ENCODE measurements around the gene NRXN3. TPM values are rescaled to one million over a fixed set of nuclear protein-coding genes. Genes with fewer than 3 reads are reported as not detected.

NRXN3 gene
- total and polyA plus RNA-seq, 2 of the 13 experiments (the other 11 are each of a cell fraction or from before 2014, with no cell fraction given): 0.03 TPM; not detected in 1

GRCh38 chr14:79028281-79028680 is 858.1 kb downstream of the NRXN3 start:
- ATAC-seq (no peak), DNase-seq (ENCODE audit: low spot score) (no peak), FAIRE-seq (no peak)
- Histone ChIP-seq H2AFZ (ENCODE audit: low read length) (no peak overlapping the region), H3K4me1 (ENCODE audit: insufficient read depth, low read length) (no peaks in the 10 kb centered on the region), H3K4me3 (replicated peaks in 1 of 3; ENCODE audit: insufficient read depth in 1 of 3, low read depth in 2 of 3, low read length in 3 of 3) (no peak overlapping the region), H3K9ac (ENCODE audit: insufficient read depth, low read depth, low read length) (no peak overlapping the region), H3K4me2 (ENCODE audit: low read depth, low read length) (no peak overlapping the region), H3K36me3 (replicated peaks in 1 of 2; ENCODE audit: control insufficient read depth in 1 of 2, insufficient read depth in 2 of 2, low read length in 2 of 2) (no peaks in the 10 kb centered on the region), H3K27me3 (ENCODE audit: control insufficient read depth in 1 of 2, insufficient read depth in 2 of 2, low read length in 2 of 2) (no peaks in the 10 kb centered on the region), H4K20me1 (ENCODE audit: insufficient read depth, low read length) (no peaks in the 10 kb centered on the region), H3K79me2 (ENCODE audit: insufficient read depth, low read length) (no peaks in the 10 kb centered on the region), H3K27ac (ENCODE audit: extremely low read length, insufficient read depth, low read length) (no peak overlapping the region), H3K9me3 (ENCODE audit: low read length) (peaks cover 50% of the 10 kb centered on the region)
- BruUV-seq (replicated peaks): no TSS peak
- TF ChIP-seq ZNF605 (CRISPR knock-in tag; IDR thresholded peaks at IDR 0.05) (no peak), HOXD1 (CRISPR knock-in tag; IDR thresholded peaks at IDR 0.05) (no peak), TCF7L2 (IDR thresholded peaks at IDR 0.05; ENCODE audit: low read depth, low read length) (no peak), SMAD9 (CRISPR knock-in tag; IDR thresholded peaks at IDR 0.05) (no peak), HNRNPH1 (optimal IDR thresholded peaks at IDR 0.05; ENCODE audit: low read depth, low read length) (no peak), THAP9 (CRISPR knock-in tag; IDR thresholded peaks at IDR 0.05; ENCODE audit: borderline replicate concordance) (no peak), MZF1 (CRISPR knock-in tag; IDR thresholded peaks at IDR 0.05; ENCODE audit: borderline replicate concordance) (no peak), ZNF674 (CRISPR knock-in tag; IDR thresholded peaks at IDR 0.05; ENCODE audit: low read depth) (no peak), ATF5 (CRISPR knock-in tag; IDR thresholded peaks at IDR 0.05; ENCODE audit: low read depth) (no peak), PCBP1 (IDR thresholded peaks at IDR 0.05; ENCODE audit: borderline replicate concordance, low read depth, low read length) (no peak)
- TF ChIP-seq, protein P1, sequence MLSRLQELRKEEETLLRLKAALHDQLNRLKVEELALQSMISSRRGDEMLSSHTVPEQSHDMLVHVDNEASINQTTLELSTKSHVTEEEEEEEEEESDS (CRISPR knock-in tag; IDR thresholded peaks at IDR 0.05; ENCODE audit: borderline replicate concordance): no peak
- TF ChIP-seq, protein P2, sequence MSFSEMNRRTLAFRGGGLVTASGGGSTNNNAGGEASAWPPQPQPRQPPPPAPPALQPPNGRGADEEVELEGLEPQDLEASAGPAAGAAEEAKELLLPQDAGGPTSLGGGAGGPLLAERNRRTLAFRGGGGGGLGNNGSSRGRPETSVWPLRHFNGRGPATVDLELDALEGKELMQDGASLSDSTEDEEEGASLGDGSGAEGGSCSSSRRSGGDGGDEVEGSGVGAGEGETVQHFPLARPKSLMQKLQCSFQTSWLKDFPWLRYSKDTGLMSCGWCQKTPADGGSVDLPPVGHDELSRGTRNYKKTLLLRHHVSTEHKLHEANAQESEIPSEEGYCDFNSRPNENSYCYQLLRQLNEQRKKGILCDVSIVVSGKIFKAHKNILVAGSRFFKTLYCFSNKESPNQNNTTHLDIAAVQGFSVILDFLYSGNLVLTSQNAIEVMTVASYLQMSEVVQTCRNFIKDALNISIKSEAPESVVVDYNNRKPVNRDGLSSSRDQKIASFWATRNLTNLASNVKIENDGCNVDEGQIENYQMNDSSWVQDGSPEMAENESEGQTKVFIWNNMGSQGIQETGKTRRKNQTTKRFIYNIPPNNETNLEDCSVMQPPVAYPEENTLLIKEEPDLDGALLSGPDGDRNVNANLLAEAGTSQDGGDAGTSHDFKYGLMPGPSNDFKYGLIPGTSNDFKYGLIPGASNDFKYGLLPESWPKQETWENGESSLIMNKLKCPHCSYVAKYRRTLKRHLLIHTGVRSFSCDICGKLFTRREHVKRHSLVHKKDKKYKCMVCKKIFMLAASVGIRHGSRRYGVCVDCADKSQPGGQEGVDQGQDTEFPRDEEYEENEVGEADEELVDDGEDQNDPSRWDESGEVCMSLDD (CRISPR knock-in tag; IDR thresholded peaks at IDR 0.05; ENCODE audit: borderline replicate concordance): no peak
- ChIA-PET CTCF (ENCODE audit: low intra/inter-chr PET ratio, low total read pairs) (no interaction called here), POLR2A (no interaction called here)
- 0% methylated on average over 3 of the region's 3 CpGs for WGBS (ENCODE audit: low lambda C conversion rate)
- intact Hi-C loops (cut with micrococcal nuclease; ENCODE audit: unreplicated experiment) (no loop called here), in situ Hi-C loops (cut with HindIII; ENCODE audit: extremely low pct_ligation_motif_present, low pct_unique_long_range_greater_than_20kb) (no loop called here)

Data from HepG2 (cell line).